GOT3 (cell line): Measurements from ENCODE around the gene CNTN6.

ENCODE experiments used
- DNase-seq: peaks from one replicate; lab custom pipeline; 2025; ENCODE audit warnings: mixed read lengths; lab: John Stamatoyannopoulos, UW

CNTN6 gene

DNA sequence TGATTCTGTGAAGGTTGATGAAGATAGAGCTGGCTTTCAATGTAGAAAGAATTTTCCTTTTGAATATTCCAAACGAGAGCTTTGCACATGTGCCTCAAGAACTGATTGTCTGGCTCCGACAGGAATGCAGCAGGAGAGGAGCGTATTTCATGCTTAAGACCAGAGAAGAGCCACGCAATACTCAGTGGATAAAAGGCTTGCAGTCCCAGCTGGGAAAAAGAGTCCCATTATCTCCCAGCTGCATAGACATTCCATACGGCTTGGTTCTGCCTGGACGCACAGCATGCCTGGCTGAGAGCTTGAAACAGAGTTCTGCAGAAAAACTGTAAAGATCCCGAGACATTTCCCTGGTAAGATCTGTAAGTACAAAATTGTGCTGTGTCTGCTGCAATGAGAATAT is at the start of gene CNTN6:
Gene CNTN6, plus strand, starts transcription at position 254 of the 400 bp plus-strand sequence. CDS start 54,985 bp downstream, outside the sequence.
- DNase-seq = no peak

DNA sequence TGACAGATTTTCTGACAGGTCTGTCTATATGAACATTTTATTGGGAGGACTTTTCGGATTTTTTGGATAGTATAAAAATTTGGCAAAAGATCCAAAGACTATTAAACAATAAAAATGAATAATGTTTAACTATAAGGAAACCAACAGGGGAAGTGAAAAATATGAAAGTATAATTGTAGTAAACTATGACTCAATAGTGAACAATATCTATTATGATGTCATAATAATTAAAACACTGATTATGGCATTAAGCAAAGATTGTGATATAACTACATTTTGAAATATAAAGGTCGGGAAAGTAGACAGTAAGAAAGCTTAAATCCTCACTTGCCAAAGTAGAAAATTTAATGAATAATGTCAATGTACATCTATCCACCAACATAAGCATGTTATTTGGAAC is 44.3 kb upstream of the CNTN6 start:
- no peak for DNase-seq

DNA sequence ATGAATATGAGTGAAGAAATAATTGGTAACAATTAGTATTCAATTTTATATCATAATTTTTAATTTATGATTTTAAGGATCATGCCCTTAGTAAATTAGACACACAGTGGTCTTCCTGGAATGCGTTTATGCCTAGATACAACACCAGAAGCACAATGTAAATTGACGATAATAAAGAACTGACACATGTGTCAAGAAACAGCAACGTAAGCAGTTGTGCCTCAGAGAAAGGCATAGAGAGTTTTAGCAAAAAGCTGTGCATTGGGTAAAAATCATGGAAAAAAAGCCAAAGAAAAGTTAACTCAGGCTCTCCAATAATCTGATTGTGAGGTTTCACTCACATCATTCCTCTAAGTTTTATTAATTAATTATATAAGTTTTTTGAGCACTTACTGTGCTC is 37.0 kb upstream of the CNTN6 start:
- DNase-seq = no peak

DNA sequence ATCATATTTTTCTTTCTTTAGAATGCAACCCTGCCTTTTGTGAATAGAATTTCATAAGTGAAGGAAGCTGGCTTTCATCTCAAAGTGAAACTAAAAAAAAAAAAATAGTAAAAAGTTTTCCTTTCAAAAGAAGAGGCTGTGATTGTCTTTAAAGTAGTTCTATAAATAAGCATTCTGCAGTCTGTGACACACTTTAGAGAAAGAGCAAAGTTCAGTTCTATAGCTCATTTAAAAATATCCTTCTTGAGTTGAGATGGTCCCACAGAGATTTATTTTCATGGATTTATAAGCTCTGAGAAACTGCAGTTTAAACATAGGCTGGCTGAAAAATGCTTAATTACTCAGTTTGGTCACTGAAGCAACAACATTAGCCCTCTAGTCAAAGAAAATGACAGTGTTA is 36.1 kb upstream of the CNTN6 start:
- DNase-seq = no peak

DNA sequence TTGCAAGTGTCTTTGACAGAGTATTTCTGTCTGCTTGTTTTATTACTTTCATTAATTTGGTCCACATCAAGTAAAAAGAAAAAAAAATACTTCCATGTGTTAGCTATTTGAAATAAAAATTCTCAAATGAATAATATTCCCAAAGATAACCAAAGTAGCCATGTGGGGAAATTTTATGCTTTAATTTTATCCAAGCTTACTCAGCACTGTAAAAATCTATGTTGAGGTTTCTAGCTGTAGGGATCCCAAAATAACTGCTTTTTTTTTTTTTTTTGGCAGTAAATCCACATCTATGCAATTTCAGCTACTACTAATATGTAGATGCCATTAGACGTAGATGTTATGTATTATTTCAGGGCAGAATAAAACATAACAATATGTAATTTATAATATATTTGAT is 35.4 kb upstream of the CNTN6 start:
- no peak for DNase-seq

DNA sequence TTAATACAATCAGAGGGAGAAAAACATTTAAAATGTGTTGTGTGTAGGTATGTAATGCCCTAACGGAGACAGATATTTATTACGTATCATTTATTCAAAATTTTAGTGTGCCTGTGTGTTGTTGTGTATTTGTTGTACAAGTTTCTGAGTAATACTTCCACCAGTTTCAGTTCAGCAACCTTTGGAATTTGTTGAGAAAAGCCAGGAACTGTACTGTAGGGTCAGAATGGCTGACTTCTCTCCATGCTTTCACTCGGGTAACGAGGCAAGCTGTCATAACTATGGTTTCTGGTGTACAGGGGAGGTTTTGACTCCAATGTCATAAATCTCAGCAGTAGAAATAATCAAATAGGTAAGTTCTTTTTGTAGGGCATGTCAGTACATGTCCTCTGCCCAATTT is 23.8 kb upstream of the CNTN6 start:
- no peak for DNase-seq

DNA sequence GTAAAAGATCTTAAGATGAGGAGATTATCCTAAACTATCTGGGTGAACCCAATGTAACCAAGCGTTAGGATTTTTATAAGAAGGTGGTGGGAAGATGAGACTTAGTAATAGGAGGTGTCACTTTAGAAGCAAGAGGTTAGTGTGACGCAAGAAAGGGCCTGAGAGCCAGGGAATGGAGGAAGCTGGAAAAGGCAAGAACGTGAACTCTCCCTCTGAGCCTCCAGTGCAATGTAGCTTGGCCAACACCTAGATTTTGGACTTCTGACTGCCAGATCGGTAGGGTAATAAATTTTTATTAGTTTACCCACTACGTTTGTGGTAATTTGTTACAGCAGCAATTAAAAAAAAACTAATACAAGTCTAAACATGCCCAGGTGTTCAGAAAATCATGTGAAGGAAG is 20.8 kb upstream of the CNTN6 start:
- DNase-seq = no peak

DNA sequence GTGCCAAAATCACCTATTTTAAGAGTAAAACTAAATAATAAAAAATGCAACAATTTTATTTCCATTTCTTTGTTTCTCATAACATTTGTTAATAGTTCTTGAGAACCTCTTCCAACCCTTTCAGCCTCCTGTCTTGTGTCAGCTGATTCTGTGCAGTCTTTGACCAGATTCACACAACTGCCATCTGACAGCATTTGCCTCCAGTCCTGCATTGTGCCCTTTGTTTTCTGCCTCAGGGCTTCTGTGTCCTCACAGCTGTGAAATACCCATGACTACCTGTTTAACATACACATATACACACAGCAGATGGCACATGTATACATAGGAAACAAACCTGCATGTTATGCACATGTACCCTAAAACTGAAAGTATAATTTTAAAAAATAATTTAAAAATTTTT is 13.2 kb upstream of the CNTN6 start:
- DNase-seq = no peak

DNA sequence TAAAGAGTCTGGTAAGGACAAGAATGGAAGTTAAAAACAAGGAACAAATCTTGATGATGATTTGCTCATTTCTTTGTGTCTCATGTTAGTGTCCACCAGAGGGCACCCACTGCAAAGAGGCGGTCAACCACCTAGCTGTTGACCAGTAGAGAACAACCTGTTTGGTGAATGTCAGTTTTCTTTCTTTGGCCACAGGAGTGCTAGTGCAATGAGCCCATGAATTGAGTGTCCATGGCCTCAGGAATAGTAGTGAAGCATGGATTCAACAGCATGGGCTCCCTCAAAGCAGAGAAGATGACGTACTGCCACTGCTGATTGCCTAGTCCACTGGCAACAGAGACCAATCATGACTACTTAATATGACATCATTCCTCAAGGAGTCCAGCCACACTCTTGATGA is 10.7 kb upstream of the CNTN6 start:
- no peak for DNase-seq

DNA sequence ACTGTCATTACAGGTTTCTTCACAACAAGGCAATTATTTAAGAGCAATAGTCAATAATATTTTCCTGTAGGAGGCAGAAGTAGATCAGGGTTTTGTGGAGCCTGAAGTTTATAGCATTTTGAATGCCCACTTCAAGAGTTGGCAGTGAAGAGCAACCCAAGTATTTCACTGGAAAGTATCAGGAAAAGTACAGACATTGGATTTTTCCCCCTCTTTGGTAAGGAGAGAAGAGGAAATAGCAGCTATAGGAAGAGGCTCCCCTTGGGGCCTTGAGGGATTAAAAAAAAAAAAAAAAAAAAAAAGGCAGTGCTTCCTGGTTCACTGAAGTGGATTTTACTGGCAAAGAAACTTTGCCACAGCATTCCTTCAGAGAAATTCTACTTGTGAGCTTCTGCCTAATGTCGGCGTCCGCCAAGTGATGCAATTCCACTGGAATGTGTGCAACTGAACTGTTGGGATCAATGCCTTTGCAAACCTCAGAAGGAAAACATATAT is 5.7 kb upstream of the CNTN6 start:
- DNase-seq = no peak

DNA sequence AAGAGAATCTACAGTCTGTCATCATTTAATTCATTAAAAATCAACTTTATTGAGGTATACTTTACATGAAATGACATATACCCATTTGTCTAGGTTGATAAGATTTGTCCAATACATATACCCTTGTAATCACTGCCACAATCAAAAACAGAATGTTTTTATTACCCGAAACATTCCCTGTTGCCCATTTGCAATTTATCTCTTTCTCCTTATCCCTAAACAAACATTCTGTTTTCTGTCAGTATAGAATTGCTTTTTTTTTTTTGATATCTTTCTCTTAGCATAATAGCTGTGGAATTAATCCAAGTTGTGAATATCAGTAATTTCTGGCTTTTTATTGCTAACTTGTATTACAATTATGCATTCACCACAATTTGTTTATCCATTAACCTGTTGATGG is 4.3 kb upstream of the CNTN6 start:
- DNase-seq = no peak

DNA sequence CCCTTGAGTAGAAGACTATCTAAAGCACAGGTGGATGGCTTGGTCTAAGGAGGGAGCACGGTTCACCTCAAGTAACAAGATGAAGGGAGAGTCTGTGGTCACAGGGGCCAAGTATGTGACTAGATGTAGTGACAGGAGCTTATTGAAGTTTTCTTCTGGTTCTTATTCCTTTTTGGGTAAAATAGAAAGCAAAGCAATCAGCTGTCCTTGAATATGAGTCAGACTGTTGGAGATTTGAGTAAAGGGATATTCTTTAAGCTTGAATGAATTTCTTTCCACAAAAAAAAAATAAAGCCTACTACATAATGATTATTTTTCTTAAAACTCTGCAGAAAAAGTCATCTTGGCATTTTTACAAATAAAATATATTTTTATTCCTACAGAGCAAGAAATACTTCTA is 1.5 kb upstream of the CNTN6 start:
- DNase-seq = no peak

DNA sequence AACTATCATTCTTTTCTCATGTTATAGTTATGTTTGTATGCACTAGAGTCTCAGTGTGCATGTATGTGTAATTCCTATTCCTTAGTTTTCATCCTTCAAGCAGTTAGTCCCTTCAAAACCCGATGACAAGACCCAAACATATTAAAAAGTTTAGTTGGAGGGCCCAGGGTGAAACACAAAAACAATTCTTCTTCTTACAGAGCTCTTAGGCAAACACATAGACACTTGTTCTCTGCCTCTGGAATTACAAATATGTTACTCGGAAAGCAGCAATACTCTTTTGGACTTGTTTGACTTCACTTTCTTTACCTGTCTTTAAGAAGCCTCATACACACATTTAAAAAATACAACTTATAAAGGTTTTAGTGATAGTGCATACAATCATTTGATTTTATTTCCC is 763 bp upstream of the CNTN6 start:
- no peak for DNase-seq

DNA sequence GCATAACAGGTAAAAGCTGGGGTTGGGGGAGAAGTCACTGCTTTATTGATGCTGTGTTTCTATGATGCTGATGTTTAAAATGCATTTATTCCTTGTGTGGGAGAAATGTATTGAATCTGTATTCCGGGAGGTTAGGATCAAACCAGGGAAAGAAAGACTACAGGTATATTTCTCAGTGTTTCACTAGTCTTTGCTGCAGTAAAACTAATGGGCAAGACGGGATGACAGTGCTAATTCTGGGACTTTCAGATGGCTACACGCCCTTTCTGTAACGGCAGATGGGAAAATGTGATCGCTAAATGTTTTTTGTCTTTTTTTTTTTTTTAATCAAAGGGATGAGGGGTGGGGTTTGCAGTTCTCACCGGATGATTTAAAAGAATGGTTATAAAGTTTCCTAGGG is 393 bp downstream of the CNTN6 start:
- DNase-seq = no peak

DNA sequence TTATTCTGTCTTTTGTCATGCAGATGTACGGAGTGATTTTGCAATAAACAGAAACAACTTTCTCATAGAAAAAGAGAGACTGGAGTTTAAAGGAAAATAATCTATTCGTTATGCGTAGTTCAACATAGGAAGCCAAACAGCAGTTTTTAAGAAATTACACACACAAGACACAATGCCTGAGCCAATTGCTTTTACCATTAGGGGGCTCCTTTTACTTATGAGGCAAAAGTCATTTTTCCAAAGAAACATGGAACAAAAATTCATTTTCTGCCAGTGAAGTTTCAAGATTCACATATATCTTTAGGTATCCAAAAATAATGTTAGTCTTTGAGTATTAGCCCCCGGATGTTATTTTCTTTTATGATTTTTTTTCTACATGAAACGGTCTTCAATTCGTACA is 10.7 kb downstream of the CNTN6 start:
- DNase-seq = no peak

DNA sequence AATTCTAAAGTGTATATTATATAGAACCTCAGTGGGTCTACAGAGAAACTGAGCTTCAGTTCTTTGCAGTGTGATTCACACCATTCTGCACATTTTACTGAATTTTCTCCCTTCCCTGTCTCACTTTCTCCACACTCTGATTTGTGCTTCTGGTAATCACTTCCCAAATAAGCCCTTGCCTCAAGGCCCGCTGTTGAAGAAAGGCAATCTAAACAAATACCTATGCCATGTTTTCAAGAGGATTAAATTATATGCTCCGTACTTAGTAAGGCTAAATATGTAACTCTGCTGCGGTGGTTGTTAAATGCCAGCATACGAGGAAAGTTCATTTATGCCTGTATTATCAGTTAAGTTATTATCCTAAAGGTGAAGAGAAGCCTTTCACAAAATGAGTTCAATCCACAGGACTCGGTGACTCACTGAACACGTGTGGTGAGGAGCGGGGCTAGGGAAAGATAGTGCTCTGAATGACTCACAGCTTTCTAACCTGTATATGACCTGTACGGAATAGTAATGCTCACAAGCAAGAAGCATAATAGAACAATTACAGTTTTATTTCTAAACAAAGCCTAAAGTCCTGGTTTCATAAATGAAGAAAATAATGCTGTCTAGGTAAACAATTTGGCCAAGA is 25.1 kb downstream of the CNTN6 start:
- DNase-seq = no peak

DNA sequence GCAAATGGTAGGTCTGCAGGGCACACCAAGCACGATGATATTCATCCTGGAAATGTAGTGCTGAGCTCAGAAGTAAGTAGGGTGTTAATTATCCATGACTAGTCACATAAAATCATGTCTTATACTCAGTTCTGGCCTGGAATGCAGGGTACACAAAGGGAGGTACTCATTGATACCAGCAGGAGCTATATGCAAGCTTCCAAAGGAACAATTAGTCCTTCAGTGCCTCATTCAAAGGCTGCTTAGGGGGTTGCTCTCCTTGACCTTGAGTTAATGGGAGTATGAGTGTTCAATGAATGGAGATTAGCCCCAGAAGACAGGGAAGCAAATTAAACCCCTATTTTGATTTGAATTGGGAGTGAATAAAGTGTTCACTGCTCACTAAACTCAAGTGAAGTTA is 38.3 kb downstream of the CNTN6 start:
- no peak for DNase-seq

DNA sequence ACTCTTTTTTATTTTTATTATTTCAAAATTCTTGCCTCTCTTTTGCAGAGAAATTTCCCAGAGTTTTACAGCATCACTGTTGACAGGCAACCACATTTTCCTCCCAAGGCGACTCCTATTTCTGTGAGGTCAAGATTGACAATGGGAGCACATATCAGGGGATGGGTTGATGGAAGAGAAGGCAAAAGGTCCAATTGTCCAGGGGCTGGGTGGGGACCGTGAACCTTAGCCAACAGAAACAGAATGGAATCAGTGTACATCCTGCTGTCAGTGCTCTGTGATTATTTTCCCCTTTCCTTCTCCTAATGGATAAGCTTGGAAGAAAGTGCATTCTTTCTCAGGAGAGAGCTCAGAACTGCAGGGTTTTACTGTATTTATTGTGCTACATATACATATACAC is 42.4 kb downstream of the CNTN6 start:
- no peak for DNase-seq

DNA sequence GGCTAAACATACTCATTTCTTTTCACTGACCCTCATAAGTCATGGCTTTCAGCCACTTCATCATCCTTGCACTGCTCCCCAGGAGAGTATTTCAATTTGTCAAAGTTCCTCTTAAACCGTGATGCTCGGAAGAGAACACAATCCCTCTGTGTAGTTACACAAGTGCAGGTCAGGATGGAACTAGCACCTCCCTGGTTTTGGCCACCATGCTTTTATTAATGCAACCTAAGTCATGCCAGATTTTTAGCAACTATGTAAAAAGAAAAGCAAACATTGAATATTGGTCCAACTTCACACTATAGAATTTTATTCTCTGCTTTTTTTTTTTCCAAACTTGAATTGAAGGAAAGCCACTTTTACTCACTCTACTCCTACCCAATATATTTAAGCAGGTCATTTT is 45.2 kb downstream of the CNTN6 start:
- no peak for DNase-seq

DNA sequence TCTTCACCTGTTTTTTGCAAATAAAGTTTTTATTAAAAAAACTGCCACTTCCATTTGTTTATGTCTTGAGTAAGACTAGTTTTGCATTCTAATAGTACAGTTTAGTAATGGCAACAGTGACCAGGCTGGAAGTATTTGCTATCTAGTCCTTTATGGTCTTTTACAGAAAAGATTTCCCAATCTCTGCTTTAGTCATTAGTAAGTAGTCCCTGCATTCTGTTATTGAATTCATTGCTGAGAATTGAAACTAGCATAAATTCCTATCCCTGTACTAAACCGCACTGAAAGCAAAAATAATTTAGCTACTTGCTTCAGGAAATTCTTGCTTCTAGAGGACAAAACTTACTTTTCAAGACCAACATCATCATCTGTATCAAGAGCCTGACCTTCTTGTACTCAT is 46.2 kb downstream of the CNTN6 start:
- DNase-seq = no peak

DNA sequence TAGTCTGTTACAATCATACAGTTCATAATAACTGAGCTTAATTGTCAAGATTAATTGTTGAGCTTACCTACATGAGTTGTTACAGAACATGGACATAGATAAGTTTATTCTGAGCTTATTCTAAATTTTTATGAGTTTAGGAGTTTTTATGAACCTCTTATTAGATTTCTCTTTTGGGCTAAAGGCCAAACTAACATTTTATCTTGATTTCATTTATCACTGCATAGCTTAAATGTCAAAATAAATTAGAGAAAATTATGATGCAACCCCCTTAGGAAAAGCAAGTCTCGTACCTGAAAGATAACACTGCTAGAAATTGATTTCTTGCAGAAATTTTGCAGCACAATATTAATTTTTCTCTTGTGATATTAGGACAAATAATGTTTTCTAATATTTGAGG is 54.5 kb downstream of the CNTN6 start:
- no peak for DNase-seq

DNA sequence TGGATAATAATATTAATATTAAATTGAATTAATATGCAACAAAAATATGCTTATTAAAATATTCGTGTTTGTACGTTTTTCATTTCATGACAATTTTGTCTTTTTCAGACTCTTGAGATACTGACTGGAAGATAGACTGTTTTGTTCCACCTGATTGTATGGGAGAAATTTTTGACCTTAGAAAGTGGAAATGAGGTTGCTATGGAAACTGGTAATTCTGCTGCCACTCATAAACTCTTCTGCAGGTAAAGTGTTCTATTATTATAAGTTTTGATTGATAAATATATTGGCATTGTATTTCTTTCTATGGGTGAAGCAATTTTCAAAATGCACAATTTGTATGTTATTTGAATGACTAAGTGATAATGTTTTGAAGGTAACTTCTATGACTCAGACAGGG is 55.0 kb downstream of the CNTN6 start:
- no peak for DNase-seq

DNA sequence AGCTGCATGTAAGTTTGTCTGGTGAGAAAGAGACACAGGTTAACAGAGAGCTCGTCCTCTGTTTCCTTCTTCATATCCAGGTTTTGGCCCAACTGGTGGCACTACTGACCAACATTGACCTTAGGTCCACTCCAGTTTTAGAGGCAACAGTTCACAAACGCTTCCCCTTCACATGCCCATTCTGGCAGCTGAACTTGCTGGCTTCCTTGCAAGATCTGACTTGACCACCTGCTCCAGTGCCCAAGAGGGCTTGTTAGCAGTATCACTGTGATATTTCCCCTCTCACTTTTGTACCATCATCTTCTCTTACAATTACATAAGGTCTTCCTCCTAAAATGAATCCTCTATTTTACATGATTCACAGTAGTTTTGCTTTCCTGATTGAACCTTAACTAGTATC is 71.3 kb downstream of the CNTN6 start:
- DNase-seq = no peak

DNA sequence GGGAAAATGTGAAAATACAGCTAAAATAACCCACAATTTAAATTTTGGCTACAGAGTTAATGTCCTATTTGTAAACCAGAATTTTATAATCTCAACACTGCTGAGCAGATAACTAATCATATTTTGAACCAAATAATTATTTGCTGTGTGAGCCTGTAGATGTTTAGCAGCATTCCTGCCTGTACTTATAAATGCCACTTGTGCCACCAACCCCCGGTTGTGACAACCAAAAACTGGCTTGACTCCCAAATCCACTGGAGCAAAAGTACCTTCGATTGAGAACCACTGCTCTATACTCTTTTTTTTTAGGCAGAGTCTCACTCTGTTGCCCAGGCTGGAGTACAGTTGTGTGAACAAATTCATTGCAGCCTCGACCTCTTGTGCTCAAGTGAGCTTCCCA is 78.5 kb downstream of the CNTN6 start:
- DNase-seq = no peak

DNA sequence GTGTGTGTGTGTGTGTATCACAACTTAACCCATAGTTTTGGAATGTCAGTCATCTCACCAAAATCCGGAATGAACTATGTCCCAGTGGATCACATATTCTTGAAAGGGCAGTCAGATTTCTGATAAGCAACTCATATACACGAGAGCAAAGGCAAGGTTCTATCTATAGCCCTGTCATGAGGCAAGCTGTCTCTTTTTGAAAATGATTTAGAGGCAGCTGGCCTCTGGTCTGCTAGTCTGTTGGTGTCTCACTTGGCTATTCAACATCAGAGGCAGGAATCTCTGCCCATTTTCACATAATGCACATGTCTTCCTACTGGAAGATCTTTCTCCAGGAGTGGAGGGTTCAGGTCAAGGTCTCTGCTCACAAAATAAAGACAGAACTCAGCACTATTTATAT is 79.8 kb downstream of the CNTN6 start:
- no peak for DNase-seq
